IPS-NIHi11 (cell line): ENCODE measurements around the gene TARS3.
"Not testable (repeated sequence)": the region's sequence is repeated elsewhere in the genome, so short reads cannot be mapped to it uniquely, and the experiment has no call there.

ENCODE experiments used
- DNase-seq: peaks from one replicate; pipeline ENCODE4 v3.0.0; 2012; ENCODE audit warnings: mixed read lengths, low spot score

The TARS3 gene

GRCh38 chr15:101723874-101724674, at the start of gene TARS3:
TARS3 (minus strand) TSS chr15:101724473; CDS start chr15:101724387, 86 bp downstream.
- DNase-seq: peak; percentile 97

GRCh38 chr15:101773496-101774100, 49.3 kb upstream of the TARS3 start:
- DNase-seq: peak; percentile 23

GRCh38 chr15:101772921-101773320, 48.6 kb upstream of the TARS3 start:
- no peak for DNase-seq

GRCh38 chr15:101767083-101767640, 42.9 kb upstream of the TARS3 start:
- DNase-seq: not testable (repeated sequence)

- no peak for DNase-seq
Observed at GRCh38 chr15:101765772-101766456, 41.6 kb upstream of the TARS3 start.

GRCh38 chr15:101765340-101765671, 41.0 kb upstream of the TARS3 start:
- DNase-seq: not testable (repeated sequence)

GRCh38 chr15:101764669-101765339, 40.5 kb upstream of the TARS3 start:
- DNase-seq: not testable (repeated sequence)

GRCh38 chr15:101746716-101747082, 22.4 kb upstream of the TARS3 start:
- DNase-seq: not testable (repeated sequence)

- not testable (repeated sequence) for DNase-seq
Observed at GRCh38 chr15:101734837-101735236, 10.6 kb upstream of the TARS3 start.

GRCh38 chr15:101733545-101733944, 9.3 kb upstream of the TARS3 start:
- no peak for DNase-seq

- DNase-seq: no peak
Observed at GRCh38 chr15:101732772-101733171, 8.5 kb upstream of the TARS3 start.

- DNase-seq: no peak
Observed at GRCh38 chr15:101731746-101732145, 7.5 kb upstream of the TARS3 start.

GRCh38 chr15:101727186-101727585, 2.9 kb upstream of the TARS3 start:
- DNase-seq: no peak

GRCh38 chr15:101725073-101725472, 800 bp upstream of the TARS3 start:
- DNase-seq: no peak

- no peak for DNase-seq
Observed at GRCh38 chr15:101724675-101725005, 367 bp upstream of the TARS3 start.

- no peak for DNase-seq
Observed at GRCh38 chr15:101723171-101723873, 951 bp downstream of the TARS3 start.

- DNase-seq: no peak
Observed at GRCh38 chr15:101718896-101719295, 5.4 kb downstream of the TARS3 start.

- DNase-seq: no peak
Observed at GRCh38 chr15:101712078-101712477, 12.2 kb downstream of the TARS3 start.

- peak; percentile 8 for DNase-seq
Observed at GRCh38 chr15:101710806-101711205, 13.5 kb downstream of the TARS3 start.

- no peak for DNase-seq
Observed at GRCh38 chr15:101709466-101709865, 14.8 kb downstream of the TARS3 start.

- DNase-seq: no peak
Observed at GRCh38 chr15:101707983-101708382, 16.3 kb downstream of the TARS3 start.

- DNase-seq: no peak
Observed at GRCh38 chr15:101702077-101702476, 22.2 kb downstream of the TARS3 start.
